ENCODE results near the gene PRPF40B.

The PRPF40B gene

GRCh38 chr12:49647827-49648711, 24.7 kb downstream of the PRPF40B start:
- no peaks in the 10 kb centered on the region for H3K4me1 ChIP-seq (ENCODE audit: insufficient read depth, low read length, severe bottlenecking)
- no peaks in the 10 kb centered on the region for H3K36me3 ChIP-seq (ENCODE audit: insufficient read depth, low read length)

GRCh38 chr12:49648712-49649003, 25.3 kb downstream of the PRPF40B start:
- H3K4me2 ChIP-seq (ENCODE audit: low read length): no peak overlapping the region

More at GRCh38 chr12:49647827-49648711, 24.7 kb downstream of the PRPF40B start:
- Histone ChIP-seq H3K79me2 (ENCODE audit: insufficient read depth, low read length) (no peaks in the 10 kb centered on the region), H3K4me3 (ENCODE audit: low read depth, low read length, poor library complexity, severe bottlenecking) (no peak overlapping the region), H3K27me3 (ENCODE audit: insufficient read depth, low read length) (no peaks in the 10 kb centered on the region), H3K9me2 (ENCODE audit: low read depth, low read length) (no peaks in the 10 kb centered on the region), H3K4me2 (ENCODE audit: low read length) (no peak overlapping the region), H3K27ac (ENCODE audit: low read depth, low read length, poor library complexity, severe bottlenecking) (no peak overlapping the region), H3K9ac (ENCODE audit: low read length) (no peak overlapping the region), H3F3A (ENCODE audit: insufficient read depth, low read length) (no peaks in the 10 kb centered on the region), H4K20me1 (ENCODE audit: insufficient read depth, low read length) (no peaks in the 10 kb centered on the region), H2AFZ (ENCODE audit: low read length) (no peak overlapping the region), H3K9me3 (ENCODE audit: low read length) (no peaks in the 10 kb centered on the region)
- TF ChIP-seq CTCF (IDR thresholded peaks at IDR 0.05; ENCODE audit: low read length): no peak
- no peak for TF ChIP-seq EZH2 (IDR thresholded peaks at IDR 0.05; ENCODE audit: borderline replicate concordance, low read length)

GRCh38 chr12:49649445-49649844, 26.1 kb downstream of the PRPF40B start:
- no peaks in the 10 kb centered on the region for H3K27me3 ChIP-seq (ENCODE audit: insufficient read depth, low read length)
- H3F3A ChIP-seq (ENCODE audit: insufficient read depth, low read length): no peaks in the 10 kb centered on the region
- no peaks in the 10 kb centered on the region for H4K20me1 ChIP-seq (ENCODE audit: insufficient read depth, low read length)
- H3K9me2 ChIP-seq (ENCODE audit: low read depth, low read length): no peaks in the 10 kb centered on the region
- H3K4me2 ChIP-seq (ENCODE audit: low read length): no peak overlapping the region
- no peaks in the 10 kb centered on the region for H3K36me3 ChIP-seq (ENCODE audit: insufficient read depth, low read length)
- H3K4me1 ChIP-seq (ENCODE audit: insufficient read depth, low read length, severe bottlenecking): no peaks in the 10 kb centered on the region
- H3K9me3 ChIP-seq (ENCODE audit: low read length): no peaks in the 10 kb centered on the region
- no peak for TF ChIP-seq CTCF (IDR thresholded peaks at IDR 0.05; ENCODE audit: low read length)
- no peak for TF ChIP-seq EZH2 (IDR thresholded peaks at IDR 0.05; ENCODE audit: borderline replicate concordance, low read length)
- no peaks in the 10 kb centered on the region for H3K79me2 ChIP-seq (ENCODE audit: insufficient read depth, low read length)
- no peak overlapping the region for H2AFZ ChIP-seq (ENCODE audit: low read length)
- no peak overlapping the region for H3K9ac ChIP-seq (ENCODE audit: low read length)
- no peak overlapping the region for H3K4me3 ChIP-seq (ENCODE audit: low read depth, low read length, poor library complexity, severe bottlenecking)
- no peak overlapping the region for H3K27ac ChIP-seq (ENCODE audit: low read depth, low read length, poor library complexity, severe bottlenecking)

More at GRCh38 chr12:49648712-49649003, 25.3 kb downstream of the PRPF40B start:
- Histone ChIP-seq H4K20me1 (ENCODE audit: insufficient read depth, low read length) (no peaks in the 10 kb centered on the region), H3K4me3 (ENCODE audit: low read depth, low read length, poor library complexity, severe bottlenecking) (no peak overlapping the region), H3K36me3 (ENCODE audit: insufficient read depth, low read length) (no peaks in the 10 kb centered on the region), H2AFZ (ENCODE audit: low read length) (no peak overlapping the region), H3K27ac (ENCODE audit: low read depth, low read length, poor library complexity, severe bottlenecking) (no peak overlapping the region), H3K27me3 (ENCODE audit: insufficient read depth, low read length) (no peaks in the 10 kb centered on the region), H3F3A (ENCODE audit: insufficient read depth, low read length) (no peaks in the 10 kb centered on the region), H3K9me2 (ENCODE audit: low read depth, low read length) (no peaks in the 10 kb centered on the region), H3K4me1 (ENCODE audit: insufficient read depth, low read length, severe bottlenecking) (no peaks in the 10 kb centered on the region), H3K9ac (ENCODE audit: low read length) (no peak overlapping the region), H3K9me3 (ENCODE audit: low read length) (no peaks in the 10 kb centered on the region), H3K79me2 (ENCODE audit: insufficient read depth, low read length) (no peaks in the 10 kb centered on the region)
- no peak for TF ChIP-seq EZH2 (IDR thresholded peaks at IDR 0.05; ENCODE audit: borderline replicate concordance, low read length)
- no peak for TF ChIP-seq CTCF (IDR thresholded peaks at IDR 0.05; ENCODE audit: low read length)
